T-helper 1 cell treated with Interleukin-12 subunit alpha and Interleukin-12 subunit beta and Interleukin-4 antibody, amounts not matched to agents 30 ng/mL and 1 ng/mL, for 36 hours (primary cell): ENCODE results near the gene PRSS50. TPM values are rescaled to one million over a fixed set of nuclear protein-coding genes. Genes with fewer than 3 reads are reported as not detected.
"Not testable (repeated sequence)": the region's sequence is repeated elsewhere in the genome, so short reads cannot be mapped to it uniquely, and the experiment has no call there.

Source experiments
- intact Hi-C: fragments of 100-400 bp; cut with micrococcal nuclease; formaldehyde crosslinking; loops from one replicate; pipeline ENCODE4 v1.15.1; 2024
- total RNA-seq: library from RNA; stranded (reverse); gene quantifications from 2 replicates; pipeline ENCODE4 v1.2.3, GENCODE V29; 2022

Gene PRSS50, protein sequence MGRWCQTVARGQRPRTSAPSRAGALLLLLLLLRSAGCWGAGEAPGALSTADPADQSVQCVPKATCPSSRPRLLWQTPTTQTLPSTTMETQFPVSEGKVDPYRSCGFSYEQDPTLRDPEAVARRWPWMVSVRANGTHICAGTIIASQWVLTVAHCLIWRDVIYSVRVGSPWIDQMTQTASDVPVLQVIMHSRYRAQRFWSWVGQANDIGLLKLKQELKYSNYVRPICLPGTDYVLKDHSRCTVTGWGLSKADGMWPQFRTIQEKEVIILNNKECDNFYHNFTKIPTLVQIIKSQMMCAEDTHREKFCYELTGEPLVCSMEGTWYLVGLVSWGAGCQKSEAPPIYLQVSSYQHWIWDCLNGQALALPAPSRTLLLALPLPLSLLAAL
- not detected in 2 replicates for total RNA-seq

DNA sequence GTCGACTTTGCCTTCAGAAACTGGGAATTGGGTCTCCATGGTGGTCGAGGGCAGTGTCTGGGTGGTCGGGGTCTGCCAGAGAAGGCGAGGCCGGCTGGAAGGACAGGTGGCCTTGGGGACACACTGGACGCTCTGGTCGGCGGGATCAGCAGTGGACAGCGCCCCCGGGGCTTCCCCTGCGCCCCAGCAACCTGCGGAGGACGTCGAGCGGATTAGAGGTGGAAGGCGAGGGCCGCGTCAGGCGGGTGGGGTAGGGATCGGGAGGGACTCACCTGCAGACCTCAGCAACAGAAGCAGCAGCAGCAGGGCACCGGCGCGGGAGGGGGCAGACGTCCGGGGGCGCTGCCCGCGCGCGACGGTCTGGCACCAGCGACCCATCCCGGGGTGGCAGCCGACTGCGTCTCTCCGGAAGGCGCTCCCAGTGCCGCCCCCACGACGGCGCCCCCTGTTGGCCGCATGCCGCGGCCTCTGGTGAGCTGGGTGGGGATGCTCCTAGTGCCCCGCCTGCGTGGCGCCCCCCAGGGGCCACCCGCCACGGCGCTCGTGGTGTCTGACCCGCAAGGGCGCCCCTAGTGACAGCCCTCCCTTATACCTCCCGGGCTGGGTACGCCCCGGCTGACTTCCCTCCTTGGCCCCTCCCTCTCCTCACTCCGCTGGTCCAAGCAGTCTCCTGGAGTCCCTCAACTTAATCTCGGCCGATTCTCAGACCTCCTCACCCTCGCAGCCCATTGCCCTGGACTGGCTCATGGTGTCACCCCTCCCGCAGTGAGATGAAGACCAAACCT, at the start of gene PRSS50:
Gene PRSS50, minus strand, starts transcription at position 423 of the 785 bp plus-strand sequence. Its CDS starts 45 bp downstream, at position 378.
- intact Hi-C loops = no loop called here

DNA sequence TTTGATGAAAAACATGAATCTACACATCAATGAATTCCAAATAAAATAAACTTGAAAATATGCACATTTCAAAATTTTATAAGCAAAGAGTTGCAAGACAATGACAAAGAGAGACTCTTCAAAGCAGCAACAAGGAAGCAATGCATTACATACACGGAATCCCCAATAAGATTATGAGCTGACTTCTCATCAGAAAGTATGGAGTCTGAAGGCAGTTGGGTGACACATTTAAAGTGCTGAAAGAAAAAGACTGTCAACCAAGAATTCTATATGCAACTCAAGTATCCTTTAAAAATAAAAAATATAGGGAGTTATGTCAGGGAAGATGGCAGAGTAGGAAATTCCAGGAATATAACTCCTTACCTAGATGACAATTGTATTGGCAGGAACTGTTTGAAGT, 46.5 kb upstream of the PRSS50 start:
- intact Hi-C loops = no loop called here

DNA sequence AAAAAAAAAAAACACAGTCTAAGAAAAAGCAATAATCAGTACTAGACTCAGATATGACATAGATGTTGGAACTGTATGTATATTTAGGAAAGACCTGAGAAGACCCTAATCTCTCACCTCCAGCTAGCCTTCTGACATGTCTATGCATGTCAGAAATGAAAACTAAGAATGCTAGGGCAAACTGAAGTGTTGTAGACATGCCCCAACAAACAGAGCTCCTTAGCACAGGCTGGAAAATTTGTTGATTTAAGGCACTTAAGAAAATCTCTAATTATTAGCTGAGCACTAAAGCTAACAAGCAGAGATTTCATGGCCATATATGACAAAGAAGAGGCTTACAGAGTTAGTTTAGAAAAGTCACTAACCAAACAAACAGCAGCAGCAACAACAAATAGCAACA, 45.5 kb upstream of the PRSS50 start:
- intact Hi-C loops = no loop called here

DNA sequence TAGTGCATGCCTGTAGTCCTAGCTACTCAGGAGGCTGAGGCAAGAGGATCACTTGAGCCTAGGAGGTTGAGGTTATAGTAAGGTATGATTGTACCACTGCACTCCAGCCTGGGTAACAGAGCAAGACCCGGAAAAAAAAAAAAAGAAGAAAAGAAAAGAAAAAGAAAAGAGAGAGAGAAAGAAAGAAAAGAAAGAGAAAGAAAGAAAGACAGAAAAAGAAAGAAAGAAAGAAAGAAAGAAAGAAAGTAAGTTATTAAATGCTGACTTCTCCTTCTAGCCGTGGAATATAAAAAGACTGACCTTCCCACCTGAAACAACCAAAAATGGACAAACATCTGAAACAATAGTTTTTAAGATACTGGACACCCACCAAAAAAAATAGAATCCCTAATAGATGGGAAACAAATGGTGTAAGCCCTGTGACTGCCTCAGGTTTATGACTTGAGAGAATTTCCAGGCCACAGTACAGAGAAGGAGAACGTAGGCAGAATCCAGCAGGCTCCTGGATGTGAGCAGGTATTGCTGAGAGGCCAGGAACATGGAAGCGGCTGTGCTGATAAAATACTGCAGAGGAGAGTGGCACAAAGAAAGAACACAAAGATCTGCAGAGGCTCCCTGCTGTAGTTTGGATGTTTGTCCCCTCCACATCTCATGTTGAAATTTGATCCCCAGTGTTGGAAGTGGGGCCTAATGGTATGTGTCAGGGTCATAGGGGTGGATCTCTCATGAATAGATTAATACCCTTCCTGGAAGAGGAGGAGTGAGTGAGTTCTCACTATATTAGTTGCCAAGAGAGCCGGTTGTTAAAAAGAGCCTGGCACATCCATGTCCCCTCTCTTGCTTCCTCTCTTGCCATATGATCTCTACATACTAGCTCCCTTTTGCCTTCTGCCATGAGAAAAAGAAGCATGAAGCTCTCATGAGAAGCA, 41.8 kb upstream of the PRSS50 start:
- intact Hi-C loops = no loop called here

DNA sequence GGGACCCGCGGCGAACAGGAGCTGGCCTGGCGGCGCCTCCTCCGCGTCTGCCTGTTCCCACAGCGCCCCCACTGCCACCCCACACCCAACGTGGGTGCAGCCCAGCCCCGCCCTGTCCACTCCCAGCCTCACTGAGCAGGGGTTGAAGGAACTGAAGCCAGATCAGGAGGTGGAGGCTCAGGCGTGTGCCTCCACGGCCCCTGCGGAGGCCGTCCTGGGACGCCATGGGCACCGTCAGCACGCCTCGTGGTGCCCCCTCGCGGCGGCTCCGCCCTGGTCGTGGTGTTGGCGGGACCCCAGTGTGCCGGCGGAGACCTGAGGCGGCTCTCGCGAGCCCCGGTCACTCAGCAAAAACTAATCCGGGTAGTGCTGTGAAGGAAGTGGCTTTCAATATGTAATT, 39.0 kb upstream of the PRSS50 start:
- intact Hi-C loops = no loop called here

DNA sequence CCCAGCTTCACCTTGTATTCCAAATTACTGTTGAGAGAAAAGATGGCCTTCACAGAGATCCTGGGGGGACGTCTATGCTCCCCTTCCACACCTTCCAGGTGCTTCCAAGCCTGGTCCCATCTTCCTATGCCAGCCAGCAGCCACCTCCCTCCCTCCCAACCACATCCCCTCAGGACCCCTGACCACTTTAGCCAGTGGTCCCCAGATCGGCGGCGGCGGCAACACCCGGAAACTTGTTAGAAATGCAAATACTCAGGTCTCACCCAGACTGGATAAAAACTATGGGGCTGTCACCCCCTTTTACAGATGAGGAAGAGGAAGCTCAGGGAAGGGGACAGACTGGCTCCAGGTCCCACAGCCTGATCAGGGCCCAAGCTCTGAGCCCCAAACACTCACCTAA, 38.0 kb upstream of the PRSS50 start:
- intact Hi-C loops = no loop called here

DNA sequence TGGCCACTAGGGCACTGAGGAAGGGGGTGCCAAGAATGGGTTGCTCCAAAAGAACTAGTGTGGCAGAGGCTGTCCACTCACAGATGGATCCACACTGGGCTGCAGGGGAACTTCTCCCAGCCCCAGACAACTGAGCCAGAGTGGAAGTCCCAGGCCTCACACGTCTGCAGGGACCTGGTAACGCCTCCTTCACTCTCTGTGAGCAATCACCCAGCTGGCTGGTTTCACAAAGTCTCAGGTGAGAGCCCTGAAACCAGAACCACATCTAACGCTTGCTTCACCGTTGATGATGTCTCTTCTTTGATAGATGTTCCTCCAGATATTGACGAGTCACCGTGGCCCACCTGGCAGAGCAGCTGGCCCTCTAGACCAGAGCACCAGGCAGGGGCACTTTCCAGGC, 35.5 kb upstream of the PRSS50 start:
- intact Hi-C loops = not testable (repeated sequence)

DNA sequence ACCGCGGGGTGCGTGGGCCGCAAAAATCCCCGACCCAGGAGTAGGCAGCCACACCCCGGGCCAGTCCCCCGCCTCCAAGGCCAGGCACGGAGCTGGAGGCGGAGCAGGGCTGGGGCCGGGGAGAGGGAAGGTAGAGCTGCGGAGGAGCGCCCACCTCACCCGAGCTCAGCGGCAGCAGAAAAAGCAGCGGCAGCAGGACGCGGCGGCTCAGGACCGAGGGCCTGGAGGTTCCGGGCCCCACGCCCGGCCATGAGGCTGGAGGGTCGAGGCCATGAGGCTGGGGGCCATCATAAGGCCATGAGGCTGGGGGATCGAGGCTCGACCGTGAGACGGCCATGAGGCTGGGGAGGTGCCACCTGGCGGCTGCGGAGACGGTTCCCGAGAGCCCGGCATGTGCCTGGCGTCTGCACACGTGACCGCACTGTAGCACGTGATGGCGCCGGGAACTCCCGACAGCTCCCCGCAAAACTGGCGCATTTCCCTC, 32.9 kb upstream of the PRSS50 start:
- intact Hi-C loops = no loop called here

DNA sequence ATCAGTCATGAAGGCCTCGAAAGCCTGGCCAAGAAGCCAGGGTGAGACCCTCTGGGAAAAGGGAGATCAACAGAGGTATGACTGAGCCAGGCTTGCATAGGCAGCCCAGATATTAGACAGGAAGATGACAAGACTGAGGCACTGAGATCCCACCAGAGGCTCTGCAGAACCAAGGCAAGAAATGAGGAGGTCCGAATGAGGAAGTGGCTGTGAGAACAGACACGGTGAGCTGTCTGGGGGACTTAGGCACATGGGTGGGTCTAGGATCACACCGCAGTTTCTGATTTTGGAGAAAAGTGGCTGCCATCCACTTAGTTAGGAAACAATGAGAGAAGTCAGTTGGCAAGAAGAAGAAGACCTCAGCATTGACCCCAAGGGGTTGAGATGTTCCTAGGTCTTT, 31.5 kb upstream of the PRSS50 start:
- intact Hi-C loops = no loop called here

DNA sequence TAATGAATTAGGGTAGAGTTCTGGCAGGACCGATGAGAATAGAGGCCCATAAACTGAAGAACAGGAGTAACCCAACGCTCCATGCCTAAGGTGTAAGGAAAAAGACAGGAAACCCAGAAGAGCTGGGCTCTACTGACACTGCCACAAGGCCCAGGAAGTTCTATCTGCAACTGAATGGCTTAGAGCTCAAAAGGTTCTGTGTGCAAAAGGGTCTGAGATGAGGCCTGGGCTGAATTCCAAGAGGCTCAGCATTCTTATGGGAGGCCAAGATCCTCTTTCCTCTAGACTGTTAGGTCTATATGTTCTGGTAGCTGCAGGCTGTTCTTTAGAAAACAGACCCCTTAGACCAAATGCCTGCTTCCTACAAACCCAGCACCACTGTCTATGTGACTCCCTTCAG, 30.5 kb upstream of the PRSS50 start:
- intact Hi-C loops = no loop called here

DNA sequence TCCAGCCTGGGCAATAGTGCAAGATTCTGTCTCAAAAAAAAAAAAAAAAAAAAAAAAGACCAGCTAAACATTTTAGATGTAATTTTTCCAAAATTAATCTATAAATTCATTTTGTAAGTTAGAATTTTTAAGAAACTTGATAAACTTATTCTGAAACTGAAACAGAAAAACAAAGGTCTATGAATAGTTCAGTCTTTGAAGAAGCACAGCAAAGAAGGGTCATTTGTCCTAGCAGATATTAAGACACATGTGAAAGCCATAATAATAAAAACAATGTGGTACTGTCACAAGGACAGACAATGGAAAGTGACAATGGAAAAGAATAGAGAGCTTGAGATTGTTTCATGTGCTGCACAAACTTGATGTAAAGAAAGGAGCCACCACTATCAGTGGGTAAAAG, 29.0 kb upstream of the PRSS50 start:
- intact Hi-C loops = no loop called here

DNA sequence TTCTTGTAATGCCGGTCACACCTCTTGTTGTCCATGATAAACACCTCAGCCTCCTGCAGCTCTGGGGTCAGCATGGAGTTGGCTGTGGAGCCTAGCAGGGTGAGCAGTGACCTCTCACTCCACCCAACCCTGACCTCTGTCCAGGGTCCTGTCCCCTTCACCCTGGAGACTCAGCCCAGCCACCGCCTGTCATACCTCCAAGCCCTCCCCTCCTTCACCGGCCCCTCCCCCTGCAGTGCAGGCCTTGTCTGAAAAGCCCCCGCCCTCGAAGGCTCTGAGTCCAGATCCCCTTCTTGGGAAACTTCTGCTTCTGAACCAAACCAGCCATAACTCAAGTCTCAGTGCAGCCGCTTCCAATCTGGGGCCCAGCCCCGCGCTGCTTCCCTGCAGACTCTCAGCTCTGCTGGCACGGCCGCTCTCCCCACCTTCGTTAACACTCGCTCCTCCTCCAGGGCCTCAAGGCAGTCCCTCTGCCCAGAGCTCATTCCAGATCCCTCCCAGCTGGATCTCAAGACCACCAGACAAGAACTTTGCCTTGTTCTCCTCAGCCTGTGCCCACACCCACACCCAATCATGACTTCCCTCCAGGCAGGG, 25.4 kb upstream of the PRSS50 start:
- intact Hi-C loops = no loop called here

DNA sequence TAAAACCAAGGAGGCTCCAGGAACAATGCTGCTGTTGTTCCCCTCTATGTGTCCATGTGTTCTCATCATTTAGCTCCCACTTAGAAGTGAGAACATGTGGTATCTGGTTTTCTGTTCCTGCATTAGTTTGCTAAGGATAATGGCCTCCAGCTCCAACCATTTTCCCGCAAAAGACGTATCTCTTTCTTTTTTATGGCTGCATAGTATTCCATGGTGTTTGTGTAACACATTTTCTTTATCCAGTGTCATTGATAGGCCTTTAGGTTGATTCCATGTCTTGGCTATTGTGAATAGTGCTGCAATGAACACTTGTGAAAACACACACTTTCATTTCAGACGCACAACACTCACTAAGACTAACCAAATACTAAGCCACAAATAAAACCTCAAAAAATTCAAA, 21.9 kb upstream of the PRSS50 start:
- intact Hi-C loops = not testable (repeated sequence)

DNA sequence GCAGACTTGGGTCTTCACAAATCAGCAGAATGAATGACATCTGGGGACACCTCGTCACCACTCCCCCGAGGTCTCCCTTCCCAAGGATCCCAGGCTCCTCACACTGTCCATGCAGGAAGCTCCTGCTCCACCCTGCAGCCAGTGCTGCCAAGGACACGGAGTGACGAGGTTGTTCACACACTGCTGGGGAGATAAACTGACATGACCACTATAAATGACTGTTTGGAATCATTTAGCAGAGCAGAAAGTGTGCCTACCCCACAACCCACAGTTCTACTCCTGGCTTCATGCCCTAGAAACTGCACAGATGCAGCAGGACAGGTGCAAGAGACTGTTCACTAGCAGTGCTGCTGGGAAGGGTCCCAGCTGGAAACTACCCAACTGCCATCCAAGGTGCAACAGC, 19.7 kb upstream of the PRSS50 start:
- intact Hi-C loops = no loop called here

DNA sequence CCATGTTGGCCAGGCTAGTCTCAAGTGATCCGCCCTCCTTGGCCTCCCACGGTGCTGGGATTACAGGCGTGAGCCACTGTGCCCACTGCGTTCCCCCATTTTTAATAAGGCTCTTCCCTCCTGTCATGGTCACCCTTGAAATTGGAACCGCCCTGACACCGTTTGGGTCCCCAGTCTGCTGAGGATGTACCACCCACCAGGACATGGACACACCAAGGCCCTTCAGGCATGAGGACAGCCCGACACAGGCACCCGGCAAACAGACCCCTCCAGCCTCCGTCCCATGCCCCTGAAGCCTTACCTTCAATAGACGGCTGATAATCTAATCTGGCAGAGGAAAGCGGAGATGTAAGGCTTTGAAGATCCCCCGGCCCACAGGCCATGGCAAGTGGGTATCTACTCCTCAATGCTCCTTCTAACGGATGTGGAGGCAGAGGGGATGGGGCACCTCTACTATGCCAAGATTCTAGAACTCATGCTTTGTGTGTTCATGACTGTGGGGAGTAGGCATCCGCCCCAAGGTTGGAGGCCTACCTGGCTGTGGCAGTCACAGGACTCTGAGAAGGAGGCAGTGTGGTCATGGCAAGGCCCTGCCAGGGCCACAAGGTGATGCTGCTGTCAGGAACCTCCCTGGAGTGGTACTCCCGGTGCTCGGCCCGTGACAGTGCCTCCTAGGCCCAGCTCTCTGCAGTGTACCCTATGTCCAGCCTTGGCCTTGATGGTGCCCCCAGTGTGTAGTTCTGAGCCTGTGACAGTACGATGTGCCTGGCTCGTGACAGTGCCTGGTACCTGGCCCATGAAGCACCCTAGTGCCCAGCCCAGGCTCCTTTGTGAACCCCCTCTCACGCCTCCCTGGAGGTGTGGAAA, 18.6 kb upstream of the PRSS50 start:
- intact Hi-C loops = no loop called here

DNA sequence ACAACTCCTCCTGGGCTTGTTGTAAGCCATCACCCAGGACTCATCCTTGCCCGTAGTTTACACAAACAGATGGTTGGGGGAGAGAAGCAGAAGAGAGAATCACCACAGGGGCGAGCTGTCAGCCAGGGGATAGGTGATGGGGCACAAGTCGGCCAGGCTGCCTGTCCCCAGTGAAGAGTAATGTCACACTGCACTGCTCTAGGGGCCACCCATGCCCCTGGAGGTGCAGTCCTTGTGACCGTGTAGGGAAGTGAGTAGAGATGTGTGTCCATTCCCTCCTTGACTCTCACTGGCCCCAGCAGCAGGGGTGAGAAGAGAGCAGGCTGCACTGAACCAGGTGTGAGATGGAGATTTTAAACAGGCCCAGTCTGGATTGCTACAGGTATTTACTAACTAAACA, 17.1 kb upstream of the PRSS50 start:
- intact Hi-C loops = no loop called here

DNA sequence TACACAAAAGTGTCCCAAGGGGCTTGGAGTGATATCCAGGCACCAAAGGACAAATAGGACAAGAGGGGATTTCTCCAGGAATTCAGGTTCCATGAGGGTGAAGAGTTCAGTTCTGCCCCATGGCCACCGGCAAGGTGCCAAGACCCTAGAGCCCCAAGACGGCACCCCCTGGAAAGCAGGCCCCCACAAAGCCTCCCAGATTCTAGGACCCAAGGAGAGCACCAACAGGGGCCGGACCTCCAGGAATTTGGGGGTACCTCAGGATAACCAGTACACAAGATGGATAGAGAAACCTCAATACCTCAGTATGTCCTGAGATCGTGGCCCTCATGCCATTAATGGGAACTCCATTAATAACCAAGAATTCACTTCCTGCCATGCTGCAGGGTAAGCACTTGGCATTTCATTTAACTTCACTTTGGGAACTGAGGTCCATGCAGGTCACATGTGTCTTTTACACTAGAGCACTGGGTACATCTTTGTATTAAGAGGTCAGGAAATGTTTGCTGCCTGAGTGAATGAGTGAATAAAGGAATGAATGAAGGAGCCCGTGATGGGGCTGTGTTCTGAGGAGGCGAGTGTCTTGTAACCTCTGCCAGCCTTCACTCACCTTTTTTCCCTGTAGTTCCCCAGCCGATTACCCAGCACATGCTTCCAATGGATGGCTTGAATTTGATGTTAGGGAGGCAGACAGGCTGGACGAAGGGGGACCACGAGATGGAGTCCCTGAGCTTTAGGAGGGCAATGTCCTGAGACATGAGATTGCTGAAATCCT, 15.5 kb upstream of the PRSS50 start:
- intact Hi-C loops = no loop called here

DNA sequence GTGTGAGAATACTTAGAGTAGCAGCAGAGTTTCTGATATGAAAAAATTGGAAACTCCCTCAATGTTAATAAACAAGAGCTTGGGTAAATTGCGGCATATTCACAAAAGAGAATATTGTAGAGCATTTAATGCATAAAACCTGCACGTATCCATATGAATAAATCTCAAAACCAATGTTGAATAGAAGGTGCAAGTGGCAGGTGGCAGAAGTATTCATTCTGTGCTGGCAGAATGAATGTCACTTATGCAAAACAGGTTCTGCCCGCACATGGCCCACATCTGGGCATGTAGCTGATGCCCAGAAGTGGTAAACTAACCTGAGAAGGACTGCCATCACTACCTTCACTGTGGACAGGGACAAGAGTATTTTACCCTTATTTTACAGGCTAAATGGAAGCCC, 14.1 kb upstream of the PRSS50 start:
- intact Hi-C loops = no loop called here

DNA sequence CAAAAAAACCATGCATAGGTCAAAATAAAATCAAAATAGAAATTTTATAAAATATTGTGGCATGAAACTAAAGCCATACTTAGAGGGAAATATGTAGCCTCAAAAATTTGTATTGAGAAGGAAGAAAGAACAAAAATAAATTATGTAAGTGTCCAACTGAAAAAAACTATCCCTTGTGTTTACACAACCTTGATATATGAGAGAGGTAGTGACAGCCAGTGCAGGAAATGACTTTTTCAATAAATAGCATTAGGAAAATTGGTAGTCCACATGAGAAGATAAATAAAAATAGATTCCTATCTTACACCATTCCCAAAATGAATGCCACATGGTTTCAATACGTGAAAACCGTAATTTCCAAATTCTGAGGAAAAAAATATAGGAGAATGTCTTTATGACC, 13.2 kb upstream of the PRSS50 start:
- intact Hi-C loops = no loop called here
